Mammary epithelial cell (primary cell): ENCODE results near the gene CCNB1.

ENCODE experiments used
- EZH2 ChIP-seq: IDR thresholded peaks from 2 replicates; pipeline ENCODE4 v1.6.1; 2012; ENCODE audit warnings: low read length, inconsistent platforms, borderline replicate concordance
- TF ChIP-seq, protein P1 (sequence below), 2 donors: IDR thresholded peaks in 1 of 2; conservative IDR thresholded peaks in 1 of 2; 2 replicates each; pipeline ENCODE4 v1.5.1; 2011 to 2012; ENCODE audit warnings: inconsistent platforms in 2 of 2, low read length in 2 of 2, mild to moderate bottlenecking in 2 of 2, control low read depth in 1 of 2, low read depth in 1 of 2; ENCODE audit not compliant: insufficient read depth in 1 of 2; ENCODE audit errors: extremely low read depth in 1 of 2

DNA sequence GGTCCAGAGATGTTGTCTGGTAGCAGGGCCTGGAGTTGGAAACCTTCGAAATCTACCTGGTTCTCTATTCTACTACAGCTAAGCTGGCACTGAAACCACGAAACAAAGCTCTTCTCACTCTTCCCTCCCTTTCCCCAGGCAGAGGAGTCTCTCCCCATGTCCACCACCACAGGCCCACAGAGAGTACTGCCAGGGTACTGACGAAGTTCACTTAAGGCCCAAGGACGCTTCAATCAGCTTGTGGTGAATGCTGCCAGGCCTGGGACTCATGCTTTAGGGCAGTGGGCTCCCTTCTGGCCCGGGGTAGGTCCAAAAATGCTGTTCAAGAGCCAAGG is 17.3 kb upstream of the CCNB1 start:
- TF ChIP-seq EZH2, result no peak
- TF ChIP-seq, protein P1, sequence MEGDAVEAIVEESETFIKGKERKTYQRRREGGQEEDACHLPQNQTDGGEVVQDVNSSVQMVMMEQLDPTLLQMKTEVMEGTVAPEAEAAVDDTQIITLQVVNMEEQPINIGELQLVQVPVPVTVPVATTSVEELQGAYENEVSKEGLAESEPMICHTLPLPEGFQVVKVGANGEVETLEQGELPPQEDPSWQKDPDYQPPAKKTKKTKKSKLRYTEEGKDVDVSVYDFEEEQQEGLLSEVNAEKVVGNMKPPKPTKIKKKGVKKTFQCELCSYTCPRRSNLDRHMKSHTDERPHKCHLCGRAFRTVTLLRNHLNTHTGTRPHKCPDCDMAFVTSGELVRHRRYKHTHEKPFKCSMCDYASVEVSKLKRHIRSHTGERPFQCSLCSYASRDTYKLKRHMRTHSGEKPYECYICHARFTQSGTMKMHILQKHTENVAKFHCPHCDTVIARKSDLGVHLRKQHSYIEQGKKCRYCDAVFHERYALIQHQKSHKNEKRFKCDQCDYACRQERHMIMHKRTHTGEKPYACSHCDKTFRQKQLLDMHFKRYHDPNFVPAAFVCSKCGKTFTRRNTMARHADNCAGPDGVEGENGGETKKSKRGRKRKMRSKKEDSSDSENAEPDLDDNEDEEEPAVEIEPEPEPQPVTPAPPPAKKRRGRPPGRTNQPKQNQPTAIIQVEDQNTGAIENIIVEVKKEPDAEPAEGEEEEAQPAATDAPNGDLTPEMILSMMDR (conservative IDR thresholded peaks at IDR 0.05 in 1 of 2, IDR thresholded peaks at IDR 0.05 in 1 of 2; ENCODE audit: extremely low read depth in 1 of 2, insufficient read depth in 1 of 2, low read depth in 1 of 2, low read length in 2 of 2), result no peak
